Osteocyte (in vitro differentiated cells): ENCODE data around the gene PTPRD. TPM values are rescaled to one million over a fixed set of nuclear protein-coding genes. Genes with fewer than 3 reads are reported as not detected.

Source experiments
- DNase-seq: peaks from one replicate; pipeline ENCODE4 v3.0.0; 2021; ENCODE audit warnings: mixed read lengths; ENCODE audit not compliant: unreplicated experiment; ENCODE audit errors: extremely low spot score
- H3K27ac Mint-ChIP-seq: one replicate; pipeline ENCODE4 v1.8.0; 2021; ENCODE audit warnings: mild to moderate bottlenecking, mixed read lengths; ENCODE audit not compliant: unreplicated experiment
- H3K27me3 Mint-ChIP-seq: one replicate; pipeline ENCODE4 v1.8.0; 2021; ENCODE audit warnings: mixed read lengths; ENCODE audit not compliant: unreplicated experiment
- H3K36me3 Mint-ChIP-seq: one replicate; pipeline ENCODE4 v1.8.0; 2021; ENCODE audit warnings: mixed read lengths; ENCODE audit not compliant: unreplicated experiment
- H3K4me1 Mint-ChIP-seq: one replicate; pipeline ENCODE4 v1.8.0; 2021; ENCODE audit warnings: mixed read lengths; ENCODE audit not compliant: unreplicated experiment
- H3K4me3 Mint-ChIP-seq: one replicate; pipeline ENCODE4 v1.8.0; 2021; ENCODE audit warnings: mild to moderate bottlenecking, moderate library complexity, mixed read lengths; ENCODE audit not compliant: unreplicated experiment
- H3K9me3 Mint-ChIP-seq: one replicate; pipeline ENCODE4 v1.8.0; 2021; ENCODE audit warnings: mixed read lengths; ENCODE audit not compliant: unreplicated experiment
- CTCF ChIP-seq: fragments of 200-600 bp; sonication (generic); IDR thresholded peaks from 2 replicates; pipeline ENCODE4 v1.5.0; 2021; ENCODE audit warnings: antibody characterized with exemption, mild to moderate bottlenecking, moderate library complexity
- total RNA-seq: library from RNA; stranded (reverse); gene quantifications from 2 replicates; pipeline ENCODE4 v1.2.1, GENCODE V29; 2021

PTPRD gene
- total RNA-seq, 1 donor from 2014 or later: 5.4 TPM

- DNase-seq: no peak
- peak overlapping the region; percentile 79 for H3K27ac Mint-ChIP-seq
- peaks cover 12% of the 10 kb centered on the region for H3K4me1 Mint-ChIP-seq
- H3K27me3 Mint-ChIP-seq: no peaks in the 10 kb centered on the region
- no peak overlapping the region for H3K4me3 Mint-ChIP-seq
- TF ChIP-seq CTCF: no peak
- peaks cover 3% of the 10 kb centered on the region for H3K9me3 Mint-ChIP-seq
- H3K36me3 Mint-ChIP-seq: no peaks in the 10 kb centered on the region
Observed at GRCh38 chr9:10562581-10563343, 50.0 kb downstream of the PTPRD start.

GRCh38 chr9:10548348-10548747, 64.5 kb downstream of the PTPRD start:
- no peaks in the 10 kb centered on the region for H3K9me3 Mint-ChIP-seq

GRCh38 chr9:10538073-10538472, 74.7 kb downstream of the PTPRD start:
- no peak for DNase-seq
- no peaks in the 10 kb centered on the region for H3K36me3 Mint-ChIP-seq
- no peak overlapping the region for H3K27ac Mint-ChIP-seq
- no peak for TF ChIP-seq CTCF
- H3K4me1 Mint-ChIP-seq: no peaks in the 10 kb centered on the region
- H3K4me3 Mint-ChIP-seq: no peak overlapping the region
- no peaks in the 10 kb centered on the region for H3K9me3 Mint-ChIP-seq
- peaks cover 3% of the 10 kb centered on the region for H3K27me3 Mint-ChIP-seq

More at GRCh38 chr9:10548348-10548747, 64.5 kb downstream of the PTPRD start:
- Mint-ChIP-seq H3K4me1 (no peaks in the 10 kb centered on the region), H3K36me3 (no peaks in the 10 kb centered on the region), H3K27ac (no peak overlapping the region), H3K27me3 (no peaks in the 10 kb centered on the region), H3K4me3 (no peak overlapping the region)
- DNase-seq: no peak
- no peak for TF ChIP-seq CTCF

GRCh38 chr9:10534850-10535249, 78.0 kb downstream of the PTPRD start:
- H3K4me1 Mint-ChIP-seq: no peaks in the 10 kb centered on the region
- H3K4me3 Mint-ChIP-seq: no peak overlapping the region
- H3K27ac Mint-ChIP-seq: no peak overlapping the region
- TF ChIP-seq CTCF: no peak
- peaks cover 3% of the 10 kb centered on the region for H3K27me3 Mint-ChIP-seq
- no peak for DNase-seq
- no peaks in the 10 kb centered on the region for H3K36me3 Mint-ChIP-seq
- H3K9me3 Mint-ChIP-seq: no peaks in the 10 kb centered on the region

- no peaks in the 10 kb centered on the region for H3K4me1 Mint-ChIP-seq
- no peak overlapping the region for H3K27ac Mint-ChIP-seq
- TF ChIP-seq CTCF: no peak
- no peaks in the 10 kb centered on the region for H3K9me3 Mint-ChIP-seq
- DNase-seq: no peak
- H3K4me3 Mint-ChIP-seq: no peak overlapping the region
- H3K36me3 Mint-ChIP-seq: no peaks in the 10 kb centered on the region
- no peaks in the 10 kb centered on the region for H3K27me3 Mint-ChIP-seq
Observed at GRCh38 chr9:10525972-10526371, 86.8 kb downstream of the PTPRD start.
